SKM-1 (cell line): Measurements from ENCODE around the gene ENOPH1.
"Not testable (repeated sequence)": the region's sequence is repeated elsewhere in the genome, so short reads cannot be mapped to it uniquely, and the experiment has no call there.

Experiments
- DNase-seq: peaks from one replicate; lab custom pipeline; 2025; ENCODE audit not compliant: unreplicated experiment; lab: John Stamatoyannopoulos, UW

Gene ENOPH1

DNA sequence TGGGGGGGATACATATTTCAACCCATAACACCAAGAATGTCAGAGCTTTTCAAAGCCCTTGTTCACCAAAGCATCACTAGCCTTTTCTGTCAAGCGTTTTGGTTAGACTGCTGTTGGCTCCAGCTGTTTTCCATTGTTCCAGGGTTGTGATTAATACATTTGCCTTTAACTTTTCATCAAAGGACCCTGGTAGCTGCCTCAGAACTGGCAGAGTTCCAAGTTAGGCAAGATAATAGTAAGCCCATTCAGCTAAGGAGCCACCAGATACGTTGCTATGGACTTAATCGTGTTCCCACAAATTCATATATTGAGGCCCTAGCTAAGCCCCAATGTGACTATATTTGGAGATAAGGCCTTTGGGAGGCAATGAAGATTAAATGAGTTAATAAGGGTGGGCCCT is 37.1 kb downstream of the ENOPH1 start:
- no peak for DNase-seq

DNA sequence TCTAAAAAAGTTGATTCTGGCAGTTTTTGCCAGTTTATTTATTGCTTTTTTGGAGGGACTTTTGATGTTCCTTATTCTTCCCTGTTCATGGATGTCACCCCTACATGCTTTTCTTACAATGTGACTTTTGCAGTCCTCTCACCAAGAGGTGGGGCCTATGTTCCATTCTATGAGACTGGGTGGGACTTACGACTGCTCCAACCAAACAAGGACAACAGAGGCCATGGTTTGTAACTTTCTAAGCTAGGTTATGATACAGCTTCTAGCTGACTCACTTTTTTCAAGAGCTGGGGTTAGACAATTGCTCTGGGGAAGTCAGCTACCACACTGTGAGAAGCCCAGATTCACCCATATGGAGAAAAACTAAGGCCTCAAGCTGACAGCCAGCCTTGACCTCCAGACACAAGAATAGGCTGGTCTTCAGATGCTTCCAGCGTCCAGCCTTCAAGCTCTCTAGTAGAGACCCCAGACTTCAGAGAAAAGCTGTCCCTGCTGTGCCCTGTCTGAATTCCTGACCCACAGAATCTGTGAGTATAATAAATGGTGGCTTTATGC is 39.5 kb downstream of the ENOPH1 start:
- DNase-seq: no peak

DNA sequence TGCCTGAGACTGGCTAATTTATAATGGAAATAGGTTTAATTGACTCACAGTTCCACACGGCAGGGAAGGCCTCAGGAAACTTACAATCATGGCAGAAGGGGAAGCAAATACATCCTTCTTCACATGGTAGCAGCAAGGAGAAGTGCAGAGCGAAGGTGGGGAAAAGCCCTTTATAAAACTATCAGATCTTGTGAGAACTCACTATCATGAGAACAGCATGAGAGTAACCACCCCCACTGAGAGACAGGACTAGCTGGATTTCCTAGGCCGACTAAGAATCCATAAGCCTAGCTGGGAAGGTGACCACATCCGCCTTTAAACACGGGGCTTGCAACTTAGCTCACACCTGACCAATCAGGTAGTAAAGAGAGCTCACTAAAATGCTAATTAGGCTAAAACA is 42.7 kb downstream of the ENOPH1 start:
- not testable (repeated sequence) for DNase-seq

DNA sequence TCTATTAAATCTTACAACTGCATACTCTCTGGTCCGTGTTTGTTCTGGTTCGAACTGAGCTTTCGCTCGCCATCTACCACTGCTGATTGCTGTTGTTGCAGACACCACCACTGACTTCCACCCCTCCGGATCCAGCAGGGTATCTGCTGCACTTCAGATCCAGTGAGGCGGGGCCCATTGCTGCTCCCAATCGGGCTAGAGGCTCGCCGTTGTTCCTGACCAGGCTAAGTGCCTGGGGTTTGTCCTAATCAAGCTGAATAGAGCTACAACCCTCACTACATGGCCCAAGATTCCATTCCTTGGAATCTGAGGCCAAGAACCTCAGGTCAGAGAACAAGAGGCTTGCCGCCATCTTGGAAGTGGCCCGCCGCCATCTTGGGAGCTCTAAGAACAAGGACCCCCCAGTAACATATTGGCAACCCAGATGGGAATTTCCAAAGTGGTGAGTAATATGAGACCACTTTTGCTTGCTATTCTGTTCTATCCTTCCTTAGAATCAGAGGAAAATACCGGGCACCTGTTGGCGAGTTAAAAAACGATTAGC is 43.3 kb downstream of the ENOPH1 start:
- no peak for DNase-seq

DNA sequence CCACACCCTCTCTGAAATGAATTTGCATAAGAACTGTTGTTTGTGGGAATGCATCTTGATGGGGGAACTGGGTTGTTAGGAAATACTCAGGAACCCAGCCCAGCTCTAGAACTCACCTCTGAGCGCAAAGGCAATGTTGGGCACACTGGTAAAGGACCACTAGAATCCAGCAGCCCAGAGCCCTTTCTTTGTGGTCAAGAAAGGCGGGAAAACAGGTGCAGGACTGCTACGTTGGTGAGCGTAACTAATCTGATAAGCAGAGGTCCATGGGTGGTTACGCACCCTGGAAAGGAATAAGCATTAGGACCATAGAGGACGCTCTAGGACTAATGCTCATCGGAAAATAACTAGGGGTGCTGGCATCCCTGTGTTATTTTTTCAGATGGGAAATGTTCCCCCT is 45.5 kb downstream of the ENOPH1 start:
- DNase-seq: not testable (repeated sequence)

DNA sequence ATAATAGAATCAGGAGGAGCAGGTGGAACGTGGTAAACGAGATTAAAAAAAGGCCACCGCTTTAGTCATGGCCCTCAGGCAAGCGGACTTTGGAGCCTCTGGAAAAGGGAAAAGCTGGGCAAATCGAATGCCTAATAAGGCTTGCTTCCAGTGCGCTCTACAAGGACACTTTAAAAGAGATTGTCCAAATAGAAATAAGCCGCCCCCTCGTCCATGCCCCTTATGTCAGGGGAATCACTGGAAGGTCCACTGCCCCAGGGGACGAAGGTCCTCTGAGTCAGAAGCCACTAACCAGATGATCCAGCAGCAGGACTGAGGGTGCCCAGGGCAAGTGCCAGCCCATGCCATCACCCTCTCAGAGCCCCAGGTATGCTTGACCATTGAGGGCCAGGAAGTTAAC is 47.1 kb downstream of the ENOPH1 start:
- not testable (repeated sequence) for DNase-seq

DNA sequence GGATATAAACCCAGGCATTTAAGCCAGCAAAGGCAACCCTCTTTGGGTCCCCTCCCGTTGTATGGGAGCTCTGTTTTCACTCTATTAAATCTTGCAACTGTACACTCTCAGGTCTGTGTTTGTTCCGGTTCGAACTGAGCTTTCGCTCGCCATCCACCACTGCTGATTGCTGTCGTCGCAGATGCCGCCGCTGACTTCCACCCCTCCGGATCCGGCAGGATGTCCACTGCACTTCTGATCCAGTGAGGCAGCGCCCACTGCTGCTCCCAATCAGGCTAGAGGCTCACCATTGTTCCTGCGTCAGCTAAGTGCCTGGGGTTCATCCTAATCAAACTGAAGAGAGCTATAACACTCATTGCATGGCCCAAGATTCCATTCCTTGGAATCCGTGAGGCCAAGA is 49.2 kb downstream of the ENOPH1 start:
- no peak for DNase-seq

DNA sequence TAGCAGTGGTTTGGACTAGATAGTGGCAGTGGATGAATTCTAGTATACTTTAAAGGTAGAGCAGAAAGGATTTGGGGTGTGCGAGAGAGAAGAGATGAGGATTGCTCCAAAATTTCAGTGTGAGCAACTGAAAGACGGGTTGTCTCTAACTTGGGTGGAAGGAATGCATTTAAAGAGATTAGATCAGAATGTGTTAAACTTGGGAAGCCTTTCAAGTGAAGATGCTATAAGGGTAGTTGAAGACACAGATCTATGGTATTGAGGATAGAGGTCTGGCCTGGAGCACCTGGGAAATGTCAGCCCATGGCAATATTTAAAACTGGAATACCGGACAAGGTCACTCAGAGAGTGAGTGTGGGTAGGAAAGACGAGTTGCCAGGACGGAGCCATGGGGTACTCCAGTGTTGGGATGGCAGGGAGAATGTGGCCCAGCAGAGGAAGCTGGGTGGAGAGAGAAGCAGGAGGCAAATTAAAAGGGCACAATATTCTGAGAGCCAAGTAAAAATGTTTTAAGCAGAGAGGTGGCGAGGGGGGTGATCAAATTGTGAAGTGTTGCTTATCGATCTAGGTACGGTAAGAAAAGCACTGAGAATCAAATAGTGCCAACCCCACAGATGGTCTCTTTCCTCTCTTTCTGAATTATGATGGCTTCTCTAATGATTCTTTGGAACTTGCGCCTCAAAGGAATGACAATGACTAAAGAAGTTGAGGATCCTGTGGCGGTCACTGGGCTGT is 50.5 kb downstream of the ENOPH1 start:
- no peak for DNase-seq

DNA sequence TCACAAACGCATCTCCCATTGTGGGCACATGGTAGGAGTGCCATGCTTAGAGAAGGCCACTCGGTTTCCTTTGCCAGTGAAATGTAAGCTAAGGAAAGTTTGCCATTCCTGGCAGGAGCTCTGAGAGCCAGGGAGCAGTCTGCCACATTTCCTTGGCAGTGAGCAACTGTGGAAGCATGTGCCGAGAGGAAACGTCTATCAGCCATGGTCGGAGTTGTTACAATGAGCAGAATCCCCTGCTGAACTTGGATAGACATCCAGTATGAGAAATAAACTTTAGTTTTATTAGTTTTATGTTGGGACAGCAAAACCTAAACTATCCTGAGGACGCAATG is 51.1 kb downstream of the ENOPH1 start:
- no peak for DNase-seq

DNA sequence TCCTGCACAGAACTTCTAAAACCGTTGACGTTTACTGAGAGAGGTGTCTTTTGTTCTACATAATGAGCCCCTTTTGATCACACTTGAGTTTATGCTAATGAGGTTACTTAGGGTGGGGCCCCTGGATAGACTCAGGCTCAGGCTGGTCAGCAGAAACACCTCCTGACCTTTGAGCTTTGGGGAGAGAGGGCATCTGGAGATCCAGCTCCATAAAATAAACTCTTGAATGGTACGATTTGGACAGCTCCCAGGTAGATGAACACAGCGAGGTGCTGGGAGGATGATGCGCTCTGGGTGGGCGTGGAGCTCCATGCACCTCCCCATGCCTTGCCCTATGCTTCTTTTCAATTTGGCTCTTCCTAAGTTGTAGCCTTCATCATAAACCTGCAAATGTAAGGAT is 52.0 kb downstream of the ENOPH1 start:
- no peak for DNase-seq

DNA sequence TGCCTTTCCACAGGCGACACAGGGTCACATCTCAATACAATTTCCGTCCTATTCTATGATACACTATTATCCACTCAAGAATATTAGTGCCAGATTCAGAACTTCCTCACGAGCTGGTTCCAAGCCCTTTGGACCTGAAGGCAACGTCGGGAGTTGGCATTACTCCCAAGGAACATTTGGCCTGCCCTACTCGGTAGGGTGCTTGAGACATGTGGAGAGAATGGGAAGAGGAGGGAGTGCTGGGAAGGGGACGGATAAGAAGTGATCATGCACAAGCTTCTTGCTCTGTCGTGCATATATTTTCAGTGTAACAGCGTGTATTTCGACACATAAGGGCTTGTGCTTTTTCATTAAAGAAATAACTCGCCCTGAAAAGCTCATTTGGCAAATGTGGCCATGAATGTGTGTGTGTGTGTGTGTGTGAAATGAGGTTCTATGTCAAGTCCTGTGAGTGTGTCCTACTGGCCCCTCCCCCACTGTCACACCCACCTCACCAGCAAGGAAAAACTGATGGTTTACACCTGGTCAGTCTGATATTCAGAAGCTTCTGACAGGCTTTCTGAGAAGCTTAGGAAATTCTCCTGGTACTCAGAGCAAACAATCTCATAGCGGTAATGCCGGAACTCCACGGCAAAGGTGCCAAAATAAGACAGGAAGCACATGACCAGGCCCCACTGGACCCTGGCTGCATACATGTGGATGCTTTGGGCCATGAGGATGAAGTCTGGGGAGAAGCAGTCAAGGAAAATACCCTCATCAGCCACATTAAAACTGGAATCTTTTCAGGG is 54.8 kb downstream of the ENOPH1 start:
- no peak for DNase-seq

DNA sequence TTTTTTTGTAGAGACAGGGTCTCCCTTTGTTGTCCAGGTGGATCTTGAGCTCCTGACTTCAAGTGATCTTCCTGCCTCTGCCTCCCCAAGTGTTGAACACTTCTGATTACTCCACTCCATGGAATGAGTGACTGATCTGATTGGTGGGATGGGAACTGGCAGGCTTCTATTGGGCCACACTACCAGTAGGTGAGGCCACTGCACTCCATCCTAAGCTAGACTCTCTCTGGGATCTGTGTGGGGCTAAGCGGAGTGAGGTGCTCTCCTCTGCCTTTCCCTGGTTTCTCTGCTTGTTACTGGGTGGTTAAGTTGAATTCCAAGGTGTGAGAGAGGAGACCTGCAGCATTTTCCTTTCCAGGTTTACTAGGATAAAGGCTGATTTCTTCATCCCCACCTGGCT is 58.7 kb downstream of the ENOPH1 start:
- no peak for DNase-seq

DNA sequence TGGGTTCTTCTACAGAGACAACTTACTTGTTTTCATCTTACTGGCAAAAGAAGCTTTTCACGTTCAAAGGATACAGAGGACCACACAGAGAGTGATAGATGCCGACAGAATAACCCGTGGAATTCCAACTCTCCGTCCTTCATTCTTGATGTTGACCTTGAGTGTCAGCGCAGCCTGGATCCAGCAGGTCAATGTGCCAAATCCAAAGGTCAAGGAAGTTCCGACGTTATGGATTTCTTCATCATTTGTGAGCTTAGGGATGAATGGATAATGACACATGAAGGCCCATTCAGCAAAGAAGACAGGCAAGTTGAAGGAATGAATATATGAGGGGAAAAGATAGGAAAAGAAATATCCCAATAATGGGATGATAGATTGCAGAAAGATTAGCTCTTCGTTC is 59.6 kb downstream of the ENOPH1 start:
- no peak for DNase-seq

DNA sequence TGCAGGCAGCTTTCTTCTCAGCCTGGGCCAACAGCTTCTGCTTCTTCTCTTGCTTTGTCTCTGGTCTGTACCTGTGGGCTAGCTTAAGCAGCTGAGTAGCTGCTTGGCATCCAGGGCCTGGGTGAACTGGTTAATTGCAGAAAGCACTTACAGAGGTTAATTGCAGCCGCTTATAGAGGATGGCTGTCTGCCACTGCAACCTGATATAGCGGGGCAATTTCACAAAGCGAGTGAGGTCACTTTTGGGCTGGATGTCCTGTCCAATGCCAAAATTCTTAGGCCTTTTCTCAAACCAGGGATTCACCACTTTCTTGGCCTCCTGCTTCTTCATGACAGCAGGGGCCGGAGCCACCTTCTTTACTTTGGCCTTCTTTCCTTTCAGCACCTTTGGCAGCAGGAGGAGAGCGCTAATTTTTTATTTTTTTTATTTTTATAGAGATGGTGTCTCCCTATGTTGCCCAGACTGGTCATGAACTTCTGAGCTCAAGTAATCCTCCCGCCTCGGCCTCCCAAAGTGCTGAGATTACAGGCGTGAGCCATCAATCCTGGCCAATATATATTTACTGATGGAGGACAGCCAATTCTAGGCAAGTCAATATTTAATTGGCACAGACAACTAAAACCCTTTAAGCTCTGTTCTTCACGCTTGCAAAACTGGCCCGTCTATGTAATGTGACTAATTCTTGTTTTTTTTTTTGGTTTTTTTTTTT is 61.0 kb downstream of the ENOPH1 start:
- DNase-seq: no peak

DNA sequence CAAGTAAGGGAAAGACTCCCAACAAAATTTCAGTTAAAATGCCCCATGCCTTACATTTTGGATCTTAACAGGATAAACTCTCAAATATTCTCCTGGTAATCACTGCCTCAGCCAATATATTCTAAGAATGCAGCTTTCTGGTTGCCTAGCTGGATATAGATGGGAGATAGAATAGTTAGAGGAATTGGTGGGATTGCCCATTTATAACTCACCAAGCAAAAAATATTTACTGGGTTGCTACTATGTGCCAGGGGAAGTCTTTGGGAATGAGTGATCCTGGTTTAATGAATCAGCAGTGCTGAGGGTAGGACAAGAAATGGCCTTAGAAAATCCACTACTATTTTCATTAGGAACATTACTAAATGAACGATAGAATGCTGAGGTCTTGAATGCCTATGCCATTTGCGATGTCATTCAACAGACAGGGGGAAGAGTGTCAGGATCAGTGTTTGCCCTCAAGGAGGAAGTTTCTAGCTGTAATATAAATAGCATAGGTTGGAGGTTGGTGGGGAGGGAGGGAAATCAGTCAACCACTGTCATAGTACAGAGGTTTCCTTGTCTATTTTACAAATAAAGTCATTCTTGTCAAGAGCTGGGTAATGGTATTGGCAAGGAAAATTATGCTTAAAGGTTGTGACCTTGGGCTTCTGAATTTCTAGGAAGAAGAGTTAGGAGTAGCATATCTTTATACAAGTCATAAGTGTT is 63.5 kb downstream of the ENOPH1 start:
- DNase-seq: peak; percentile 10

DNA sequence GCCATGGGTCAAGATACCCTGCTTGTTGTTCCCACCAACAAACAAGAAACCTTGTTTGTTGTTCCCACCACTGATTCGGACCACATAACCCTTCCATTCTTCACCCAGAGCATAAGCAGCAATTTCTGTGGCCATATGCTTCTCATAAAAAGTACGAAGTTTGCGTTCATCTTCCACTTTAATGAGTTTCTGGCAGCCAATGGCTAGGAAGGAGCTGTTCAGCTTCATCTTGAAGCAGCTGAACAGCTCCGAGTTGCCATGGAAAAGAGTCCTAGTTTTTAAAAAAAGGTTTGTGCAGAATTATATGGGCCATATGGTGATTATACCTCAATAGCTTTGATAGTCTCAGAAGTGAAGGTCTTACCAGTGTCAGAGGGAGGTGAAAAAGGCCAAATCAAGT is 65.3 kb downstream of the ENOPH1 start:
- no peak for DNase-seq

DNA sequence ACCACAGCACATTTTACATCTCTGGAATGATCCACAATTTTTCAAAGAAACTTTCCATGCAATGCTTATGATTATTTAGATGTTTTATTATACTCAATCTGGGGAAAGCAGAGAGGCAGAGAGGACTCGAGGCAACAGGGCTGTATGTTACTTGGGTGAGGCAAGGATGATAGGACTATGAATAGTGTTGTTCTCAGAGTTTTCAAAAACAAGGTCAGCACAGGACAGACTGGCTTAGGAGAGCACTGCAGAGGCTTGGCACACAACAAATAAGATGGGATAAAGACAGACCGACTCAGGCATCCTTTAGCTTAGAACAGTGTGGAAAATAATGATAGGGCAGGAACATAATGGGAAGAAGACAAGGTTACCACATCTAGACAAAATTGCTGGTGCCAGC is 66.0 kb downstream of the ENOPH1 start:
- DNase-seq: no peak

DNA sequence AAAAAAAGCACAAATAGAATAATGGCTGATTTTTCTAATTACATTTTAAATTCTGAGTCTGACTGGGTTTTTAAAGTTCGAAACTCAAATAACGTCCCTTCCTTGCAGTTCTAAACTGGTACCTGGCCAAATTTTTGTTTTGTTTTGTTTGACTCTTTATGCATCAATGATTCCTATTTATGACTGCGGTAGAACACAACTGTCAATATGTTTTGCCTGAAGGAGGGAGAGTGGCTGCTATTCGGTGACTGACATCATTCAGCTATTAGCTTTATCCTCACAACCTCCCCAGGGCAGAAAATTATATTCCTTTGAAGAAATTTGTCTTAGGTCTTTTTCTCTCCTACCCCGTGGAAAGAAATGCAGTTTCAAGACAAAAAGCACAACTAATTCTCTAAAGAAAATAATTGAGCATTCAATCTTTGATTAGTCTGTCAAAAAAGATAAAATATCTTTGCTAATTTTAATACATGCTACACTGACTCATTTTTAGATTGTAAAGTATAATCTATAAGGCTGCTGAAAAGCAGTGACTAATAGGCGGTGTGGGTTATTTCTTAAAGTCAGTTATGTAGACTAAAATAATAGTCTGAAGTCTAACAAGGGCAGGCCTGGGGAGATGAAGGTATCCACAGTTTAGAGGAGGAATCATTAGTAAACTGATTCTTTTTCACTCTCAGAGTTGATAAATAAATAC is 69.5 kb downstream of the ENOPH1 start:
- no peak for DNase-seq

DNA sequence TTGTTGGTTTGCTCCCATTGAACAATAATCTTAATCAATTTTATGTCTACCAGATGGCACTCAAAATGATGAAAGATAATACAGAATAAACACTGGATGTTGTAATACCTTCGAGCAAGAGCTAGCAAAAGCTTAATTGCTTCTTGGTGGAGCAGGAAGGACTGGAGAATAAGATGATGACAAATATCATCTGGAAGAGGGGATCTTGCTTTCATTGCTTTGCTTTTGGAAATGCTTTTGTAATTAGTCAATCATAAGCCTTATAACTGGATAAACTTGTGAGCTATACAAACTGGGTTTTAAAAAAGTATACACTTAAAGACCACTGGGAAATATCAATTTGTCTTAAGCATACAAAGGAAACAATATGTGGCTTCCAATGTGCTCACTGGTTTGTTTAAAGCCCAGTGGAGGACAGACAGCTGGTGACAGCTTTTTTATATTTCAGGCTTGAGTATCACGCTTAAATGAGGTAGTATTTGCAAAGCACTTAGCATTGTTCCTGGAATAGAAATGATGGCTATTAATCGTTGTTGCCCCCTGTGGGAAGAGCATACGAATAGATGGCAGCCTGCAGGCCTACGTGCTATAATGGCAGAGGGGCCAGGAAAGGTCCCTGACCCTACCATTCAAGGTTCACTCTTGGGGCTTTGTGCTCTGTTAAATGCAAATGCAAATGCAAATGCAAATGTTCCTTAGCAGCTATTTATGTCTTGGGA is 70.2 kb downstream of the ENOPH1 start:
- DNase-seq: no peak

DNA sequence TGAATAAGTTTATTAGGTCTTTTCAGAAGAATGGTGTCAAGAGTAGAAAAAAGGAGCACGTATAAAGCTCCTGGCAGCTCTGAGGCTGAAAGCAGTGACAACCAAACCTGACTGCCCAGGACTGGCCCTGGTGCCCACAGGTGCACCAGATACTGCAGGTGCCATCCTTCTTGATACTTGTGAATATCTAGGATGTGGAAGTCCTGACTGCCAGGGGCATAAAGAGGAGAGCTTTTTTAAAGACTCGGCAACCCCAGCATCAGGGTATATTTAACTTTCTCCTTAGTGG is 70.7 kb downstream of the ENOPH1 start:
- no peak for DNase-seq
